Ishikawa (cell line): Measurements from ENCODE around the gene ORAI1.

ENCODE experiments used
- REST ChIP-seq: IDR thresholded peaks from 2 replicates; pipeline ENCODE4 v1.6.1; 2012; ENCODE audit warnings: low read depth, mild to moderate bottlenecking
- TAF1 ChIP-seq: IDR thresholded peaks from 2 replicates; pipeline ENCODE4 v1.6.1; 2012; ENCODE audit warnings: low read depth, mild to moderate bottlenecking
- TEAD4 ChIP-seq: IDR thresholded peaks from 2 replicates; pipeline ENCODE4 v1.6.1; 2012
- ZBTB7A ChIP-seq: IDR thresholded peaks from 2 replicates; pipeline ENCODE4 v1.6.1; 2012; ENCODE audit warnings: low read depth

- TF ChIP-seq TAF1 (no peak), TEAD4 (no peak), REST (no peak), ZBTB7A (no peak)
These were observed 52.5 kb downstream of the ORAI1 start for GRCh38 chr12:121678716-121679300.
